IMR-90 (cell line): ENCODE results near the gene CDCP1.

ENCODE experiments used
- FOS ChIP-seq: fragments of 150-350 bp; IDR thresholded peaks from 2 replicates; pipeline ENCODE4 v1.6.1; 2016; ENCODE audit warnings: low read depth, low read length
- TF ChIP-seq, protein P1 (sequence below): conservative IDR thresholded peaks from 2 replicates; pipeline ENCODE4 v1.5.1; 2012; ENCODE audit warnings: mild to moderate bottlenecking, low read depth, low read length, improper control_type of control experiment

GRCh38 chr3:45176912-45177311 lies 30.7 kb upstream of the CDCP1 start:
- TF ChIP-seq, protein P1, sequence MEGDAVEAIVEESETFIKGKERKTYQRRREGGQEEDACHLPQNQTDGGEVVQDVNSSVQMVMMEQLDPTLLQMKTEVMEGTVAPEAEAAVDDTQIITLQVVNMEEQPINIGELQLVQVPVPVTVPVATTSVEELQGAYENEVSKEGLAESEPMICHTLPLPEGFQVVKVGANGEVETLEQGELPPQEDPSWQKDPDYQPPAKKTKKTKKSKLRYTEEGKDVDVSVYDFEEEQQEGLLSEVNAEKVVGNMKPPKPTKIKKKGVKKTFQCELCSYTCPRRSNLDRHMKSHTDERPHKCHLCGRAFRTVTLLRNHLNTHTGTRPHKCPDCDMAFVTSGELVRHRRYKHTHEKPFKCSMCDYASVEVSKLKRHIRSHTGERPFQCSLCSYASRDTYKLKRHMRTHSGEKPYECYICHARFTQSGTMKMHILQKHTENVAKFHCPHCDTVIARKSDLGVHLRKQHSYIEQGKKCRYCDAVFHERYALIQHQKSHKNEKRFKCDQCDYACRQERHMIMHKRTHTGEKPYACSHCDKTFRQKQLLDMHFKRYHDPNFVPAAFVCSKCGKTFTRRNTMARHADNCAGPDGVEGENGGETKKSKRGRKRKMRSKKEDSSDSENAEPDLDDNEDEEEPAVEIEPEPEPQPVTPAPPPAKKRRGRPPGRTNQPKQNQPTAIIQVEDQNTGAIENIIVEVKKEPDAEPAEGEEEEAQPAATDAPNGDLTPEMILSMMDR, result no peak
- TF ChIP-seq FOS, result no peak
